ENCODE data around the gene RTN4RL2.

RTN4RL2 gene

DNA sequence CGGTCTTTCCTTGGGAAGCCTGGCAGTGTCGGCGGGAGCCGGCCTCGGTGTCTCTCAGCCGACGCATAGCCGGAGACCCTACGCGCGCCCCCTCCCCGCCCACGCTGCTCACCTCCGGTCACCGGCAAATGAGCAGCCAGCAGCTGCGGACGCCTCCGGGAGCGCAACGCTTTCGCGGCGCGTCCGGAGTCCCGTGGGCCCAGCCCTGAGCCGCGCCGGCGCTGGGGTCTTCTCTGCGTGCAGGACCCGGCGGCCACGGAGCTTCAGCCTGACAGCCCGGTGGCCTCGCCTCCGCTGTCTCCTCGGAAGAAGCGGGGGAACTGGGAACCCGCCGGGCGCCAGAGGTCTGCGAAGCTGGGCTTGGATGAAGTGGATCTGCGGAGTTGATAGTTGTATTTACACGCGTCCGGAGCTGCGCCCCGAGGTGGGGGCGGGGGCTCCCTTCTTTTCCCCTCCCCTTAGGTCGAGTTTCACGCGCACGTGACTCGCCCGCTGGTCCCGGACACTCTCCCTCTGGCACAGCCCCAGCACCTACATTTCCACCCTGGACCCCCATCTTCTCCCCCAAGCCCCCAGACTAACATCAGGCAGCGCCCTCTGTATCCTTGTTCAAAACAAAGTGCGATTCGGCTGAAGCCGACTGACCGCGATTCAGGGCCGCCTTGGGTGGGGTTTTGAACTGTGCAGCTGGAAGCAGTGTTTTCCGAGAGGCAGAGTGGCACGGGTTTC lies 55.2 kb downstream of the RTN4RL2 start, which contains the start of gene SLC43A1:
Gene SLC43A1 (minus strand): TSS at position 371 of the 729 bp plus-strand sequence. CDS start 1,591 bp downstream, outside the sequence.
- TF ChIP-seq POLR2A (IDR thresholded peaks at IDR 0.05; ENCODE audit: low read depth, low read length) (no peak), PAX5 (IDR thresholded peaks at IDR 0.05; ENCODE audit: insufficient read depth, low read length, severe bottlenecking) (no peak), POU2F2 (IDR thresholded peaks at IDR 0.05; ENCODE audit: low read depth, low read length) (no peak), POLR2AphosphoS5 (IDR thresholded peaks at IDR 0.05; ENCODE audit: low read depth, low read length) (no peak), SPI1 (IDR thresholded peaks at IDR 0.05; ENCODE audit: low read depth, low read length) (no peak), TAF1 (IDR thresholded peaks at IDR 0.05; ENCODE audit: low read depth, low read length) (no peak)
- DNase-seq (ENCODE audit: insufficient read length, low spot score) (no peak), FAIRE-seq (peak; percentile 71)

DNA sequence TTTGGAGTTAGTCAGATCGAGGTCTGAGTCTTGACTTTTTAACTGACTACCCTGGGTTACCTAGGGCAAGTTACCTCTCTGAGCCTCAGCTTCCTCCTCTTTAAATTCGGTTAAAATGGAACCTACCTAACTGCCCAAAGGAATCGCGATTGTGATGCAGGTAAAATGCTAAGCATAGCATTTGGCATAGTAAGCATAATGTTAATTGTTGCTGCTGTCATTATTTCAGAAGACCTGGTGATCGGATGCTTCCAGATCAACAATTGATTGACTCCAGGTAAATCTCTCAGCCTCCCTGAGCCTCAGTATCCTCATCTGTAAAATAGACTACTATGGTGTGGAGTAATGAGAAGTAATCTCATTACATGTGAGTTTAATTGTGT lies 55.7 kb downstream of the RTN4RL2 start:
- no peak for TF ChIP-seq POLR2AphosphoS5 (IDR thresholded peaks at IDR 0.05; ENCODE audit: low read depth, low read length)
- no peak for TF ChIP-seq PAX5 (IDR thresholded peaks at IDR 0.05; ENCODE audit: insufficient read depth, low read length, severe bottlenecking)
- DNase-seq (ENCODE audit: insufficient read length, low spot score) (no peak), FAIRE-seq (peak; percentile 78)

DNA sequence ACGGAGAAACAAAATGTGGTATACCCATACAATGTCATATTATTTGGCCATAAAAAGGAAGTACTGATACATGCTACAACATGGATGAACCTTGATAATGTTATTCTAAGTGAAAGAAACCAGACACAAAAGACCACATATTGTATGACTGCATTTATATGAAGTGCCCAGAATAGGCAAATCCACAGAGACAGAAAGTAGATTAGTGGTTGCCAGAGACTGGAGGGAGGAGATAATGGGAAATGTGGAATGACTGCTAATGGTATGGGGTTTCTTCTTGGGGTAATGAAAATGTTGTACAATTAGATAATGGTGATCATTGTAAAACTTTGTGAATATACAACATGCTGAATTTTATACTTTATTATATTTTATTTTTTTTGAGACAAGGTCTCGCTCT lies 60.8 kb downstream of the RTN4RL2 start:
- FAIRE-seq (no peak), DNase-seq (ENCODE audit: insufficient read length, low spot score) (no peak)
- no peak for TF ChIP-seq TAF1 (IDR thresholded peaks at IDR 0.05; ENCODE audit: low read depth, low read length)
- TF ChIP-seq POU2F2 (IDR thresholded peaks at IDR 0.05; ENCODE audit: low read depth, low read length), result no peak
- no peak for TF ChIP-seq POLR2AphosphoS5 (IDR thresholded peaks at IDR 0.05; ENCODE audit: low read depth, low read length)
- TF ChIP-seq POLR2A (IDR thresholded peaks at IDR 0.05; ENCODE audit: low read depth, low read length), result no peak
- no peak for TF ChIP-seq SPI1 (IDR thresholded peaks at IDR 0.05; ENCODE audit: low read depth, low read length)
- no peak for TF ChIP-seq PAX5 (IDR thresholded peaks at IDR 0.05; ENCODE audit: insufficient read depth, low read length, severe bottlenecking)

DNA sequence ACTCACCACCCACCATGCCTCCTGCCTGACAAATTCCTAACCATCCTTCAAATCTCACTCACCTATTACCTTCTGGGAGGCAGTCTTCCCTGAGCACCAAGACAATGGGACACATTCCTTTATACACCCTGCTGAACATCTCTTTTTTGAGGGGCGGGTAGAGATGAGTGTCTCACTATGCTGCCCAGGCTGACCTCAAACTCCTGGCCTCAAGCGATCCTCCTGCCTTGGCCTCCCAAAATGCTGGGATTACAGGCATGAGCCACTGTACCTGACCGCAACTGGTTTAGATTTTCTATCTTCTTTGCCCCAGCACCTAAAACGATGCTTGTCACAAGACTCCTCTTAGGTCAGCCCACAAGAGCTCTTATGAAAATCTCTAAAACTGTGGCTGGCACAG lies 63.1 kb downstream of the RTN4RL2 start:
- FAIRE-seq, result no peak

More for the DNA sequence above, 63.1 kb downstream of the RTN4RL2 start:
- no peak for TF ChIP-seq TAF1 (IDR thresholded peaks at IDR 0.05; ENCODE audit: low read depth, low read length)
- TF ChIP-seq POLR2AphosphoS5 (IDR thresholded peaks at IDR 0.05; ENCODE audit: low read depth, low read length), result no peak
- TF ChIP-seq PAX5 (IDR thresholded peaks at IDR 0.05; ENCODE audit: insufficient read depth, low read length, severe bottlenecking), result no peak
- no peak for TF ChIP-seq POLR2A (IDR thresholded peaks at IDR 0.05; ENCODE audit: low read depth, low read length)
- TF ChIP-seq SPI1 (IDR thresholded peaks at IDR 0.05; ENCODE audit: low read depth, low read length), result no peak
- no peak for TF ChIP-seq POU2F2 (IDR thresholded peaks at IDR 0.05; ENCODE audit: low read depth, low read length)
- DNase-seq (ENCODE audit: insufficient read length, low spot score), result no peak
